ENCODE data around the gene INPP5K. TPM values are rescaled to one million over a fixed set of nuclear protein-coding genes. Genes with fewer than 3 reads are reported as not detected.
A peak's percentile ranks its signal among the peaks of the same experiment; 100 is the strongest.

The INPP5K gene
- total RNA-seq, 4 donors from 2014 or later = 101 to 172 (median 134) TPM

GRCh38 chr17:1495265-1495989 is 21.0 kb downstream of the INPP5K start:
- TF ChIP-seq POLR2A (IDR thresholded peaks at IDR 0.05) = no peak
- TF ChIP-seq, protein P1, sequence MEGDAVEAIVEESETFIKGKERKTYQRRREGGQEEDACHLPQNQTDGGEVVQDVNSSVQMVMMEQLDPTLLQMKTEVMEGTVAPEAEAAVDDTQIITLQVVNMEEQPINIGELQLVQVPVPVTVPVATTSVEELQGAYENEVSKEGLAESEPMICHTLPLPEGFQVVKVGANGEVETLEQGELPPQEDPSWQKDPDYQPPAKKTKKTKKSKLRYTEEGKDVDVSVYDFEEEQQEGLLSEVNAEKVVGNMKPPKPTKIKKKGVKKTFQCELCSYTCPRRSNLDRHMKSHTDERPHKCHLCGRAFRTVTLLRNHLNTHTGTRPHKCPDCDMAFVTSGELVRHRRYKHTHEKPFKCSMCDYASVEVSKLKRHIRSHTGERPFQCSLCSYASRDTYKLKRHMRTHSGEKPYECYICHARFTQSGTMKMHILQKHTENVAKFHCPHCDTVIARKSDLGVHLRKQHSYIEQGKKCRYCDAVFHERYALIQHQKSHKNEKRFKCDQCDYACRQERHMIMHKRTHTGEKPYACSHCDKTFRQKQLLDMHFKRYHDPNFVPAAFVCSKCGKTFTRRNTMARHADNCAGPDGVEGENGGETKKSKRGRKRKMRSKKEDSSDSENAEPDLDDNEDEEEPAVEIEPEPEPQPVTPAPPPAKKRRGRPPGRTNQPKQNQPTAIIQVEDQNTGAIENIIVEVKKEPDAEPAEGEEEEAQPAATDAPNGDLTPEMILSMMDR (IDR thresholded peaks at IDR 0.05) = no peak
- no peak for DNase-seq (ENCODE audit: low spot score in 2 of 2)
- WGBS, 2 donors = 50 to 61% methylated on average over 14 of the region's 14 CpGs
- H3K4me3 ChIP-seq (ENCODE audit: low read depth, poor library complexity, severe bottlenecking) = no peak overlapping the region
- intact Hi-C loops (cut with DNase I; ENCODE audit: low total_unique reads) = no loop called here

DNA sequence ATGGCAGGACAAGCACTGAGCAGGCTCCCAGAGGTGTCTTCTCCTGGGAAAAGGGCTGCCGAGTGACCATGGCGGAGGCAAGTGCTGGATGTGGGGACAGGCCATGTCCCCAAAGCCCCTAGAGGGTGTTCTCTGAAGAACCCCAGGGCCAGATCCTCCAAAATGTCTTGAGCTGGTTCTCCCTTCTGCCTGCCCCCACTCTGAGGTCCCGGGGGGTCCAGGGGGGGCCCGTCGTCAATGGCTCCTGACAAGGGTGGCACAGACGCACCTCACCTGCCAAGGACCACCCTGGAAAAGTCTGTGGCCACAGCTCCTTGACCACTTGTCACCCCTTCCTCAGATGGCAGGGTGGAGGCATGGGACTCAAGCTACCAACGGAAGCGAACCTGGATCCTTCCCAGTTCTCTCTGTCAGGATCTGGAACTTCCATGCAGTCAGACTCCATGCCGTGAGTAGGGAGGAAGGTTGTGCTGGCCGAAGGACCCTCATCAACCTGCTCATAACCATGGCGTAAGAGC is 21.6 kb downstream of the INPP5K start:
- DNase-seq (ENCODE audit: low spot score in 2 of 2) = no peak
- 77 to 80% methylated on average over 9 to 11 of the region's 11 CpGs for WGBS, 2 donors
- TF ChIP-seq, protein P1 (IDR thresholded peaks at IDR 0.05) = no peak
- no peak for TF ChIP-seq POLR2A (IDR thresholded peaks at IDR 0.05)
- H3K4me3 ChIP-seq (ENCODE audit: low read depth, poor library complexity, severe bottlenecking) = no peak overlapping the region
- intact Hi-C loops (cut with DNase I; ENCODE audit: low total_unique reads) = no loop called here

- H3K4me3 ChIP-seq (ENCODE audit: low read depth, poor library complexity, severe bottlenecking) = no peak overlapping the region
- TF ChIP-seq, protein P1 (IDR thresholded peaks at IDR 0.05) = no peak
- no peak for TF ChIP-seq POLR2A (IDR thresholded peaks at IDR 0.05)
- no peak for DNase-seq (ENCODE audit: low spot score in 2 of 2)
- intact Hi-C loops (cut with DNase I; ENCODE audit: low total_unique reads) = no loop called here
- 93% methylated on average over 7 of the region's 7 CpGs for WGBS, 2 donors
These were observed 22.2 kb downstream of the INPP5K start for GRCh38 chr17:1494203-1494602.

- 51 to 57% methylated on average over 23 of the region's 23 CpGs for WGBS, 2 donors
- DNase-seq (ENCODE audit: low spot score in 2 of 2) = peak in 1 of 2 donors; percentile 92
- TF ChIP-seq, protein P1 (IDR thresholded peaks at IDR 0.05) = no peak
- TF ChIP-seq POLR2A (IDR thresholded peaks at IDR 0.05) = no peak
- no peak overlapping the region for H3K4me3 ChIP-seq (ENCODE audit: low read depth, poor library complexity, severe bottlenecking)
- intact Hi-C loops (cut with DNase I; ENCODE audit: low total_unique reads) = no loop called here
These were observed 23.0 kb downstream of the INPP5K start for GRCh38 chr17:1493291-1493980.

DNA sequence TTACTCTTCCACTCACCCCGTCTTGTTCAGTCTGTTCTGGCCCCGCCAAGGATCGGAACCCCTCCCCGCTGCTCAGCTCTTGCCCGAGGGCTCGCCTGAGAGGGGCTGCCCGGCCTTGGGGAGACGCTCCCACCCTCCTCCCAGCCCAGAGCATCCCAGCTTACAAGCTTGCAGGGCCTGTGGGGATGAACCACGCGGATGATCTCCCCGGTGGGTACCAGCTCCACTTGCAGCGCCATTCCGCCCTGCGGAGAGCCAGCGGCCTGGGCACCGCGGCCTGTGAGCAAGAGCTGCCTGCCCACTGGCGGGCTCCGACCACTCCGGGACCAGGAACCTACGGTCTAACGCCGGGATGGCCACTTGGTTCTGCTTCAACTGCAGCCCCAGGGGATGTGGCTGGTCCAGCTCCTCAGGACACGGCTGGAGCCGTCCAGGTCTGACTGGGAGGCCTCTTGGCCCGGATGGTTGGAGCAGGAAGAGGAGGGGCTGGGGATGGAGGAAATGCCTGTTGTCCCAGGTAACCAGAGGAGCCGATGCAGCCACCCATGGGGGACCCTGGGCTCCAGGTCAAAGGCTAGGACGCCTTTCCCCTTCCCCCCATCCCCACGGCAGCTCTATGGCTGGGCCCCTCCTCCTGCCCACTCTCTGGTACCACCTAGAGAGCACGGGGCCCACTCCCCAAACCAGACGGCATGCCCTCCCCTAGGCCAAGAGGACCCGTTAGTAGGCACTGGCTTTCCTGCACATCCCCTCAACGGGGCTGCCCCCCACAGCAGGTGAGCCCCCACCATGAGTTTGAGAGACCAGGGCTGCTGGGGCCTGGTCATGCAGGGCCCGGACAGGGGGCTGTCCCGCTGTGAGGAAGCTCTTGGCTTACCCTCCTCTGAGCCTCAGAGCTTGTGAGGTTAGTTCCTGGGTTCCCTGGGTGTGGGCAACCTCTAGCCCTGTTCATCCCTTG is 23.9 kb downstream of the INPP5K start, which contains the start of gene MYO1C:
MYO1C (minus strand) TSS at position 438 of the 958 bp plus-strand sequence; CDS start at position 239, 199 bp downstream.
- peak in 1 of 2 donors; percentile 88 for DNase-seq (ENCODE audit: low spot score in 2 of 2)
- peak within 1 kb of the TSS; percentile 46 for H3K4me3 ChIP-seq (ENCODE audit: low read depth, poor library complexity, severe bottlenecking)
- WGBS, 2 donors = 54 to 59% methylated on average over 28 to 34 of the region's 35 CpGs
- intact Hi-C loops (cut with DNase I; ENCODE audit: low total_unique reads) = no loop called here
- TF ChIP-seq, protein P1 (IDR thresholded peaks at IDR 0.05) = no peak
- no peak for TF ChIP-seq POLR2A (IDR thresholded peaks at IDR 0.05)
